ENCODE measurements around the gene GPR158.

GRCh38 chr10:25417611-25418010, 242.8 kb downstream of the GPR158 start:
- no peak for TF ChIP-seq CTCF (conservative IDR thresholded peaks at IDR 0.05; ENCODE audit: low read depth, low read length)
- TF ChIP-seq EZH2phosphoT487 (IDR thresholded peaks at IDR 0.05; ENCODE audit: borderline replicate concordance, low read length), result no peak
- TF ChIP-seq EZH2 (IDR thresholded peaks at IDR 0.05; ENCODE audit: low read length, unreplicated experiment), result no peak

All from PC-3 (cell line).